Smooth muscle cell (in vitro differentiated cells): ENCODE results near the gene LGR5. TPM values are rescaled to one million over a fixed set of nuclear protein-coding genes. Genes with fewer than 3 reads are reported as not detected.

ENCODE experiments used
- DNase-seq: peaks from one replicate; lab custom pipeline; 2025; ENCODE audit not compliant: unreplicated experiment; lab: John Stamatoyannopoulos, UW
- H2AFZ ChIP-seq: fragments of 200-600 bp; sonication (generic); 2 replicates; pipeline ENCODE4 v1.6.0; 2016; ENCODE audit warnings: antibody characterized with exemption, low read depth, mild to moderate bottlenecking
- H3F3A ChIP-seq: fragments of 200-600 bp; sonication (generic); 2 replicates; pipeline ENCODE4 v1.6.0; 2017; ENCODE audit warnings: antibody characterized with exemption, low read depth
- H3K27ac ChIP-seq: fragments of 200-600 bp; sonication (generic); 2 replicates; pipeline ENCODE4 v1.5.1; 2016; ENCODE audit warnings: low read depth, mild to moderate bottlenecking
- H3K27me3 ChIP-seq: fragments of 200-600 bp; sonication (generic); 2 replicates; pipeline ENCODE4 v1.6.1; 2016; ENCODE audit warnings: low read depth, mild to moderate bottlenecking
- H3K36me3 ChIP-seq: fragments of 200-600 bp; sonication (generic); 2 replicates; pipeline ENCODE4 v1.5.1; 2016; ENCODE audit warnings: low read depth
- H3K4me1 ChIP-seq: fragments of 200-600 bp; sonication (generic); 2 replicates; pipeline ENCODE4 v1.5.1; 2016; ENCODE audit warnings: low read depth
- H3K4me2 ChIP-seq: fragments of 200-600 bp; sonication (generic); 2 replicates; pipeline ENCODE4 v1.6.0; 2016; ENCODE audit warnings: mild to moderate bottlenecking
- H3K4me3 ChIP-seq: fragments of 200-600 bp; sonication (generic); 2 replicates; pipeline ENCODE4 v1.5.1; 2016; ENCODE audit warnings: mild to moderate bottlenecking
- H3K79me2 ChIP-seq: fragments of 200-600 bp; sonication (generic); 2 replicates; pipeline ENCODE4 v1.6.0; 2016; ENCODE audit warnings: low read depth, mild to moderate bottlenecking
- H3K9ac ChIP-seq: fragments of 200-600 bp; sonication (generic); 2 replicates; pipeline ENCODE4 v1.6.0; 2016; ENCODE audit warnings: low read depth
- H3K9me3 ChIP-seq: fragments of 200-600 bp; sonication (generic); replicated peaks from 2 replicates; pipeline ENCODE4 v1.5.1; 2016; ENCODE audit warnings: low read depth
- H4K20me1 ChIP-seq: fragments of 200-600 bp; sonication (generic); 2 replicates; pipeline ENCODE4 v1.6.0; 2016; ENCODE audit warnings: low read depth
- CTCF ChIP-seq: fragments of 200-600 bp; sonication (generic); IDR thresholded peaks from 2 replicates; pipeline ENCODE4 v1.5.1; 2017; ENCODE audit warnings: borderline replicate concordance, mild to moderate bottlenecking, antibody characterized with exemption; ENCODE audit not compliant: insufficient read depth, poor library complexity, severe bottlenecking
- WGBS: methylation state at CpG from one replicate; pipeline ENCODE4 v1.1.7; 2016; ENCODE audit warnings: low lambda C conversion rate; 5-methylcytosine and 5-hydroxymethylcytosine counted together
- polyA plus RNA-seq: library from polyadenylated mRNA; unstranded; fragments of >200 nt; fragmentation: Nextera tagmentation; extraction: Ambion mirVana; gene quantifications from 2 replicates; pipeline ENCODE4 v1.2.1, GENCODE V29; 2016
- total RNA-seq: library from RNA; depleted of rRNA; stranded (reverse); fragments of >200 nt; gene quantifications from 2 replicates; pipeline ENCODE4 v1.2.3, GENCODE V29; 2014

The LGR5 gene
- total and polyA plus RNA-seq, 2 experiments from 2014 or later, result 0.30 to 0.54 TPM

GRCh38 chr12:71524626-71525025, 85.0 kb downstream of the LGR5 start:
- no peaks in the 10 kb centered on the region for H3K27me3 ChIP-seq
- no peak overlapping the region for H2AFZ ChIP-seq
- no peak for DNase-seq
- TF ChIP-seq CTCF, result no peak
- no peak overlapping the region for H3K9ac ChIP-seq
- H3K9me3 ChIP-seq, result no peaks in the 10 kb centered on the region
- H3K4me2 ChIP-seq, result no peak overlapping the region
- no peaks in the 10 kb centered on the region for H4K20me1 ChIP-seq
- no peaks in the 10 kb centered on the region for H3K4me1 ChIP-seq
- no peaks in the 10 kb centered on the region for H3F3A ChIP-seq
- no peaks in the 10 kb centered on the region for H3K79me2 ChIP-seq
- no peaks in the 10 kb centered on the region for H3K36me3 ChIP-seq
- no peak overlapping the region for H3K4me3 ChIP-seq
- no peak overlapping the region for H3K27ac ChIP-seq
- 78% methylated on average over 2 of the region's 2 CpGs for WGBS

GRCh38 chr12:71533703-71534102, 94.1 kb downstream of the LGR5 start:
- no peak overlapping the region for H3K27ac ChIP-seq
- no peak overlapping the region for H3K4me2 ChIP-seq
- no peaks in the 10 kb centered on the region for H3F3A ChIP-seq
- no peak for TF ChIP-seq CTCF
- H3K4me1 ChIP-seq, result no peaks in the 10 kb centered on the region
- H3K36me3 ChIP-seq, result no peaks in the 10 kb centered on the region
- no peaks in the 10 kb centered on the region for H3K27me3 ChIP-seq
- H3K9ac ChIP-seq, result no peak overlapping the region
- H2AFZ ChIP-seq, result no peak overlapping the region
- no peak for DNase-seq
- H3K9me3 ChIP-seq, result no peaks in the 10 kb centered on the region
- no peaks in the 10 kb centered on the region for H3K79me2 ChIP-seq
- no peak overlapping the region for H3K4me3 ChIP-seq
- H4K20me1 ChIP-seq, result no peaks in the 10 kb centered on the region
- WGBS, result 88% methylated on average over 2 of the region's 2 CpGs

GRCh38 chr12:71536279-71536938, 96.8 kb downstream of the LGR5 start:
- Histone ChIP-seq H3K4me1 (no peaks in the 10 kb centered on the region), H3K36me3 (no peaks in the 10 kb centered on the region), H3K9ac (no peak overlapping the region), H3K4me3 (no peak overlapping the region), H3K79me2 (no peaks in the 10 kb centered on the region), H4K20me1 (no peaks in the 10 kb centered on the region), H3K27ac (no peak overlapping the region), H3K27me3 (no peaks in the 10 kb centered on the region), H3K4me2 (no peak overlapping the region), H3K9me3 (no peaks in the 10 kb centered on the region), H2AFZ (no peak overlapping the region), H3F3A (no peaks in the 10 kb centered on the region)
- TF ChIP-seq CTCF, result no peak
- no peak for DNase-seq
- WGBS, result 65% methylated on average over 2 of the region's 2 CpGs
